Measurements from ENCODE around the gene PLA2G4A. TPM values are rescaled to one million over a fixed set of nuclear protein-coding genes. Genes with fewer than 3 reads are reported as not detected.

Gene PLA2G4A
- total and polyA plus RNA-seq, 7 donors: 0.24 to 0.71 (median 0.44) TPM

DNA sequence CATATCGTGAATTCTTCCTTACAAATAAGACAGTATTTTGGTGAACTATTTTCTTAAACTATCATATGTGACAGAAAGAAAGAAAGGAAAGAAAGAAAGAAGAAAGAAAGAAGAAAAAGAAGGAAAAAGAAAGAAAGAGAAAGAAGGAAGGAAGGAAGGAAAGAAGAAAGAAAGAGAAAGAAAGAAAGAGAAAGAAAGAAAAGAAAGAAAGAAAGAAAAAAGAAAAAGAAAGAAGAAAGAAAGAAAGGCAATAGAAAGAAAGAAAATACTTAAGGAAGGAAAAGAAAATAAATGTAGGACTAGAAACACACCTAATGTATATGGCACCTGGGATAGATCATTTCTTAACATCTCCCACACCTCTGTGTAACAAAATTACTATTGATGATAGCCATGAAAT is 120.4 kb downstream of the PLA2G4A start:
- no peak for TF ChIP-seq CTCF (IDR thresholded peaks at IDR 0.05)
- no peaks in the 10 kb centered on the region for H3K4me1 ChIP-seq
- intact Hi-C loops (cut with DNase I): no loop called here

DNA sequence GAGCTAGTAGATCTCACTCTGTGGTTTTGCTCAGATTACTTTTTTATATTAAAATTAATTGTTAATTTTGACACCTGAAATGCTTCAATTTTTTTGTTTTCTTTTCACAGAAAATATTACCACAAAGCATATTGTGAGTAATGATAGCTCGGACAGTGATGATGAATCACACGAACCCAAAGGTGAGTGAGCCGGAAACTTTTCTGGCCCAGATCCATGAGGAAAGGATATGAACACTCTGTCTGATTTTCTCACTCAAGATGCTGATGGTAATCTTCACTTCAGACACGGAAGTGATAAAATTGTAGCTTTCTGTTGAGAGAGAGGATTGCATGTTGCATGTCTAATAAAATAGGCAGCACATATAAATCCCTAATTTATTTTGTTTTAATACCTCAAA is 121.8 kb downstream of the PLA2G4A start:
- DNase-seq (no peak), ATAC-seq (no peak)
- WGBS, 3 donors: 74 to 81% (median 79%) methylated on average over 4 of the region's 4 CpGs
- Histone ChIP-seq H3K9me3 (no peaks in the 10 kb centered on the region), H3K27me3 (ENCODE audit: insufficient read depth in 3 of 3, low read length in 2 of 3) (no peaks in the 10 kb centered on the region), H3K36me3 (ENCODE audit: insufficient read depth in 1 of 2, low read depth in 1 of 2) (no peaks in the 10 kb centered on the region), H3K4me3 (no peak overlapping the region), H3K4me1 (no peaks in the 10 kb centered on the region), H3K27ac (no peak overlapping the region)
- TF ChIP-seq CTCF (IDR thresholded peaks at IDR 0.05): no peak
- intact Hi-C loops (cut with DNase I): no loop called here

More for the DNA sequence above, 120.4 kb downstream of the PLA2G4A start:
- no peaks in the 10 kb centered on the region for H3K36me3 ChIP-seq (ENCODE audit: insufficient read depth in 1 of 2, low read depth in 1 of 2)
- ATAC-seq (no peak), DNase-seq (no peak)
- H3K27me3 ChIP-seq (ENCODE audit: insufficient read depth in 3 of 3, low read length in 2 of 3): no peaks in the 10 kb centered on the region
- no peak overlapping the region for H3K27ac ChIP-seq
- H3K4me3 ChIP-seq: no peak overlapping the region
- WGBS, 3 donors: 0 to 44% (median 0%) methylated on average over 1 of the region's 1 CpG
- H3K9me3 ChIP-seq: no peaks in the 10 kb centered on the region

GRCh38 chr1:186953876-186954275 is 125.1 kb downstream of the PLA2G4A start:
- intact Hi-C loops (cut with DNase I): no loop called here
- no peak overlapping the region for H3K4me3 ChIP-seq
- ATAC-seq (no peak), DNase-seq (no peak)
- WGBS, 3 donors: 81 to 84% (median 82%) methylated on average over 2 of the region's 2 CpGs
- no peaks in the 10 kb centered on the region for H3K27me3 ChIP-seq (ENCODE audit: insufficient read depth in 3 of 3, low read length in 2 of 3)
- H3K4me1 ChIP-seq: no peaks in the 10 kb centered on the region
- TF ChIP-seq CTCF (IDR thresholded peaks at IDR 0.05): no peak
- no peaks in the 10 kb centered on the region for H3K9me3 ChIP-seq
- no peak overlapping the region for H3K27ac ChIP-seq
- no peaks in the 10 kb centered on the region for H3K36me3 ChIP-seq (ENCODE audit: insufficient read depth in 1 of 2, low read depth in 1 of 2)

DNA sequence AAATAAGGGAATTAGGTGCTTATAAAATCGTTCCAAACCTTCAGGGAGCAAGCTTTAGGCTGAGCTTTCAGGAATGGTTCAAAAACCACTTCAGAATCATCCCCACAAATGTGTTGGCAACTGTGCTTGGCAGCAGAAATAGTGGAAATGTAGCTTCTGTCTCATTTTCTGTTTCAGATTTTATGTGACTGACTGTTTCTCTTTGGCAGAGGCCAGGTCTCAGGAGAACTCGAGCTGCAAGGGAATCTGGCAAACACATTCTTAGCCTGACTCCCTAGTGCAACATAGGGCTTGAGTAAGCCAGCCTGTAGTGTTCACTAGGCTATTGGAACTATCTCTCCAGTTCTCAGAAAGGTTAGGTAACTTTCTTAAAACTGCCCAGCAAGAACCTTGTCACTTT is 128.6 kb downstream of the PLA2G4A start:
- H3K36me3 ChIP-seq (ENCODE audit: insufficient read depth in 1 of 2, low read depth in 1 of 2): no peaks in the 10 kb centered on the region
- intact Hi-C loops (cut with DNase I): no loop called here
- ATAC-seq: peak in 2 of 4 donors; percentile 32 to 67
- WGBS, 3 donors: 14 to 28% (median 17%) methylated on average over 2 of the region's 2 CpGs
- no peak overlapping the region for H3K27ac ChIP-seq
- no peak overlapping the region for H3K4me3 ChIP-seq
- DNase-seq: peak in 1 of 2 donors; percentile 42
- no peaks in the 10 kb centered on the region for H3K4me1 ChIP-seq
- TF ChIP-seq CTCF (IDR thresholded peaks at IDR 0.05): no peak
- H3K9me3 ChIP-seq: no peaks in the 10 kb centered on the region
- H3K27me3 ChIP-seq (ENCODE audit: insufficient read depth in 3 of 3, low read length in 2 of 3): no peaks in the 10 kb centered on the region

DNA sequence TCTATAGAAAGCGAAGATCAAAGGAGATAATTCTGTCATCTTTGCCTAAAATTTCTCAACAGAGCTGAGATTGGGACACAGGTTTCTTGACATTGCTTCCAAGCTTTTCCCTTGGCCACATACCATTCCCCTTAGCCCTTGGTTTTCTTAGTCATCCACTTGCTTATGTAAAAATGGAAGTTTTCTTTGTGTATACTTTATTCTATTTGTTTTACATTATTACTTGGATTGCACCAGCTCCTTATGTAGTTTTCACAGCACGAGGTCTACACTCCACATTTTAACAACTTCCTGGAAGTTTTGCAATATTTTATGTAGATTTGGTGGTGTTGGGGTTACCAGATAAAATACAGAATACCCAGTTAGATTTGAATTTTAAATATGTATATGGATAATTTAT is 129.8 kb downstream of the PLA2G4A start:
- no peak overlapping the region for H3K4me3 ChIP-seq
- no peaks in the 10 kb centered on the region for H3K9me3 ChIP-seq
- H3K4me1 ChIP-seq: no peaks in the 10 kb centered on the region
- 81 to 88% (median 83%) methylated on average over 2 of the region's 2 CpGs for WGBS, 3 donors
- H3K27ac ChIP-seq: no peak overlapping the region
- H3K27me3 ChIP-seq (ENCODE audit: insufficient read depth in 3 of 3, low read length in 2 of 3): no peaks in the 10 kb centered on the region
- H3K36me3 ChIP-seq (ENCODE audit: insufficient read depth in 1 of 2, low read depth in 1 of 2): no peaks in the 10 kb centered on the region
- ATAC-seq (no peak), DNase-seq (no peak)
- intact Hi-C loops (cut with DNase I): no loop called here
- TF ChIP-seq CTCF (IDR thresholded peaks at IDR 0.05): no peak
